ENCODE measurements around the gene CLIC6. TPM values are rescaled to one million over a fixed set of nuclear protein-coding genes. Genes with fewer than 3 reads are reported as not detected.

Gene CLIC6
- total RNA-seq, 2 experiments from 2014 or later, result not detected

DNA sequence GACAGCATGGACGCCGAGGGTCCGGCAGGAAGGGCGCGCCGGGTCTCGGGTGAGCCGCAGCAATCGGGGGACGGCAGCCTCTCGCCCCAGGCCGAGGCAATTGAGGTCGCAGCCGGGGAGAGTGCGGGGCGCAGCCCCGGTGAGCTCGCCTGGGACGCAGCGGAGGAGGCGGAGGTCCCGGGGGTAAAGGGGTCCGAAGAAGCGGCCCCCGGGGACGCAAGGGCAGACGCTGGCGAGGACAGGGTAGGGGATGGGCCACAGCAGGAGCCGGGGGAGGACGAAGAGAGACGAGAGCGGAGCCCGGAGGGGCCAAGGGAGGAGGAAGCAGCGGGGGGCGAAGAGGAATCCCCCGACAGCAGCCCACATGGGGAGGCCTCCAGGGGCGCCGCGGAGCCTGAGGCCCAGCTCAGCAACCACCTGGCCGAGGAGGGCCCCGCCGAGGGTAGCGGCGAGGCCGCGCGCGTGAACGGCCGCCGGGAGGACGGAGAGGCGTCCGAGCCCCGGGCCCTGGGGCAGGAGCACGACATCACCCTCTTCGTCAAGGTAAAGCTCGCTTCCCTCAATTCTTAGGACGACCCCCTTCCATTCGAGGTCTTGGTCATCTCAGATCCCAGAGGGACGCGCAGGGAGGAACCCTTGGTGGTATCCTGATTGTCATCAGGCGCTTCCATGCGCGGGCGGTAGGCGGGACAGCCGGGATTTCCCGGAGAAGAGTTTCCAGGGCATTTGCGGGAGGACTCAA is 1.6 kb downstream of the CLIC6 start:
- no peak for DNase-seq (ENCODE audit: low spot score)
- ChIA-PET CTCF (ENCODE audit: unreplicated experiment) (no interaction called here), POLR2A (no interaction called here)
- no peaks in the 10 kb centered on the region for H3K4me1 ChIP-seq (ENCODE audit: insufficient read depth, low read length, poor library complexity, severe bottlenecking)
- H3K9me3 ChIP-seq (ENCODE audit: low read length), result no peaks in the 10 kb centered on the region
- H3K9me2 ChIP-seq (ENCODE audit: insufficient read depth, low read length), result no peaks in the 10 kb centered on the region
- no peak overlapping the region for H3K4me3 ChIP-seq (ENCODE audit: low read depth, low read length, poor library complexity, severe bottlenecking)
- no TSS peak for BruUV-seq (replicated peaks)
- no peak overlapping the region for H2AFZ ChIP-seq (ENCODE audit: low read length)
- intact Hi-C loops (cut with micrococcal nuclease; ENCODE audit: unreplicated experiment), result no loop called here
- no peaks in the 10 kb centered on the region for H3K79me2 ChIP-seq (ENCODE audit: insufficient read depth, low read depth, low read length)
- H3K27ac ChIP-seq (ENCODE audit: low read depth, low read length, poor library complexity, severe bottlenecking), result no peak overlapping the region
- no peak for TF ChIP-seq EZH2phosphoT487 (IDR thresholded peaks at IDR 0.05; ENCODE audit: borderline replicate concordance, low read depth, low read length)
- TF ChIP-seq, protein P1, sequence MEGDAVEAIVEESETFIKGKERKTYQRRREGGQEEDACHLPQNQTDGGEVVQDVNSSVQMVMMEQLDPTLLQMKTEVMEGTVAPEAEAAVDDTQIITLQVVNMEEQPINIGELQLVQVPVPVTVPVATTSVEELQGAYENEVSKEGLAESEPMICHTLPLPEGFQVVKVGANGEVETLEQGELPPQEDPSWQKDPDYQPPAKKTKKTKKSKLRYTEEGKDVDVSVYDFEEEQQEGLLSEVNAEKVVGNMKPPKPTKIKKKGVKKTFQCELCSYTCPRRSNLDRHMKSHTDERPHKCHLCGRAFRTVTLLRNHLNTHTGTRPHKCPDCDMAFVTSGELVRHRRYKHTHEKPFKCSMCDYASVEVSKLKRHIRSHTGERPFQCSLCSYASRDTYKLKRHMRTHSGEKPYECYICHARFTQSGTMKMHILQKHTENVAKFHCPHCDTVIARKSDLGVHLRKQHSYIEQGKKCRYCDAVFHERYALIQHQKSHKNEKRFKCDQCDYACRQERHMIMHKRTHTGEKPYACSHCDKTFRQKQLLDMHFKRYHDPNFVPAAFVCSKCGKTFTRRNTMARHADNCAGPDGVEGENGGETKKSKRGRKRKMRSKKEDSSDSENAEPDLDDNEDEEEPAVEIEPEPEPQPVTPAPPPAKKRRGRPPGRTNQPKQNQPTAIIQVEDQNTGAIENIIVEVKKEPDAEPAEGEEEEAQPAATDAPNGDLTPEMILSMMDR (conservative IDR thresholded peaks at IDR 0.05; ENCODE audit: low read length), result no peak
- H4K20me1 ChIP-seq (ENCODE audit: insufficient read depth, low read length), result no peaks in the 10 kb centered on the region
- H3K36me3 ChIP-seq (ENCODE audit: insufficient read depth, low read length), result no peaks in the 10 kb centered on the region
- no peak overlapping the region for H3K4me2 ChIP-seq (ENCODE audit: low read length)

DNA sequence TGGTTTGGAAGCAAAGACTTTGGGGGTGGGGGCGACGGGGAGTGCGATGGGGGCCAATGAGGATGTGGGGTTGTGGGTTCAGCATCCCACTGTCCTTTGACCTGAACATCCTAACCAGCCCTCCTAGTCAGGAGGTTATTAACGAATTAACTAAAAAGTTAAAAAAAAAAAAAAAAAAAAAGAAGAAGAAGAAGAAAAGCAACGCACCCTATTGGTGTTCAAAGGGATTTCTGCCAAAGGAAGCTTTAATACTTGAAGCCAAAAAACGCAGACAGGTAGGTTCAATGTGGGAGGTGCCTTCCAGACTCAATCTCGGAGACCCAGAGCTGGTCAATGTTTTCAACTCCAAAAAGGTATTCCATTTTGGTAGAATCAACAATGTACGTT is 2.2 kb downstream of the CLIC6 start:
- no peaks in the 10 kb centered on the region for H3K9me3 ChIP-seq (ENCODE audit: low read length)
- ChIA-PET POLR2A (no interaction called here), CTCF (ENCODE audit: unreplicated experiment) (no interaction called here)
- H2AFZ ChIP-seq (ENCODE audit: low read length), result no peak overlapping the region
- no peak for TF ChIP-seq EZH2phosphoT487 (IDR thresholded peaks at IDR 0.05; ENCODE audit: borderline replicate concordance, low read depth, low read length)
- TF ChIP-seq, protein P1 (conservative IDR thresholded peaks at IDR 0.05; ENCODE audit: low read length), result no peak
- no peak overlapping the region for H3K4me2 ChIP-seq (ENCODE audit: low read length)
- no peaks in the 10 kb centered on the region for H3K79me2 ChIP-seq (ENCODE audit: insufficient read depth, low read depth, low read length)
- H4K20me1 ChIP-seq (ENCODE audit: insufficient read depth, low read length), result no peaks in the 10 kb centered on the region
- H3K4me1 ChIP-seq (ENCODE audit: insufficient read depth, low read length, poor library complexity, severe bottlenecking), result no peaks in the 10 kb centered on the region
- no peaks in the 10 kb centered on the region for H3K9me2 ChIP-seq (ENCODE audit: insufficient read depth, low read length)
- no TSS peak for BruUV-seq (replicated peaks)
- intact Hi-C loops (cut with micrococcal nuclease; ENCODE audit: unreplicated experiment), result no loop called here
- no peak overlapping the region for H3K27ac ChIP-seq (ENCODE audit: low read depth, low read length, poor library complexity, severe bottlenecking)
- no peak overlapping the region for H3K4me3 ChIP-seq (ENCODE audit: low read depth, low read length, poor library complexity, severe bottlenecking)
- no peaks in the 10 kb centered on the region for H3K36me3 ChIP-seq (ENCODE audit: insufficient read depth, low read length)
- no peak for DNase-seq (ENCODE audit: low spot score)

DNA sequence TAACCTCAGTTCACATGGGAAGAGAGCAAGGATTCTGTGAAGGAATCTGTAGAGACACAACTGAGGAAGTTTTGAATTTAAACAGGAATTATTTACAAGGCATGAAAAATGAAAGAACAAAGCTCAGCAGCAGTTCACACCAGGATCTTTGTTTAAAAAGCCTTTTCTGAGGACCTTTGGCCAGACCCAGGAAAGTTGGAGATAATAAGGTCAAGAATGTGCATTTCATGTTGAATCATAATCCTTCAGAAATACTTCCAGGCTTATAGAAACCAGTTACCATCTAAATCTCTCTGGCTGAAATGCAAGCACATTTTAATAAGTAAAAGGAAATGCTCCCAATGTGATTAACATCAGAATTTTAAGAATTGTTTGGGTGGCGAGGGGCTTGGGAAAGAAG is 2.7 kb downstream of the CLIC6 start:
- no peak for DNase-seq (ENCODE audit: low spot score)
- Histone ChIP-seq H2AFZ (ENCODE audit: low read length) (no peak overlapping the region), H3K4me3 (ENCODE audit: low read depth, low read length, poor library complexity, severe bottlenecking) (no peak overlapping the region), H4K20me1 (ENCODE audit: insufficient read depth, low read length) (no peaks in the 10 kb centered on the region), H3K9me2 (ENCODE audit: insufficient read depth, low read length) (no peaks in the 10 kb centered on the region), H3K4me2 (ENCODE audit: low read length) (no peak overlapping the region), H3K27ac (ENCODE audit: low read depth, low read length, poor library complexity, severe bottlenecking) (no peak overlapping the region), H3K36me3 (ENCODE audit: insufficient read depth, low read length) (no peaks in the 10 kb centered on the region), H3K9me3 (ENCODE audit: low read length) (no peaks in the 10 kb centered on the region), H3K79me2 (ENCODE audit: insufficient read depth, low read depth, low read length) (no peaks in the 10 kb centered on the region), H3K4me1 (ENCODE audit: insufficient read depth, low read length, poor library complexity, severe bottlenecking) (no peaks in the 10 kb centered on the region)
- intact Hi-C loops (cut with micrococcal nuclease; ENCODE audit: unreplicated experiment), result no loop called here
- no peak for TF ChIP-seq EZH2phosphoT487 (IDR thresholded peaks at IDR 0.05; ENCODE audit: borderline replicate concordance, low read depth, low read length)
- TF ChIP-seq, protein P1 (conservative IDR thresholded peaks at IDR 0.05; ENCODE audit: low read length), result no peak
- ChIA-PET POLR2A (no interaction called here), CTCF (ENCODE audit: unreplicated experiment) (no interaction called here)
- no TSS peak for BruUV-seq (replicated peaks)

Measured in OCI-LY7 (cell line).